Measurements from ENCODE around the gene RPL36.
"Not testable (repeated sequence)": the region's sequence is repeated elsewhere in the genome, so short reads cannot be mapped to it uniquely, and the experiment has no call there.

The RPL36 gene

DNA sequence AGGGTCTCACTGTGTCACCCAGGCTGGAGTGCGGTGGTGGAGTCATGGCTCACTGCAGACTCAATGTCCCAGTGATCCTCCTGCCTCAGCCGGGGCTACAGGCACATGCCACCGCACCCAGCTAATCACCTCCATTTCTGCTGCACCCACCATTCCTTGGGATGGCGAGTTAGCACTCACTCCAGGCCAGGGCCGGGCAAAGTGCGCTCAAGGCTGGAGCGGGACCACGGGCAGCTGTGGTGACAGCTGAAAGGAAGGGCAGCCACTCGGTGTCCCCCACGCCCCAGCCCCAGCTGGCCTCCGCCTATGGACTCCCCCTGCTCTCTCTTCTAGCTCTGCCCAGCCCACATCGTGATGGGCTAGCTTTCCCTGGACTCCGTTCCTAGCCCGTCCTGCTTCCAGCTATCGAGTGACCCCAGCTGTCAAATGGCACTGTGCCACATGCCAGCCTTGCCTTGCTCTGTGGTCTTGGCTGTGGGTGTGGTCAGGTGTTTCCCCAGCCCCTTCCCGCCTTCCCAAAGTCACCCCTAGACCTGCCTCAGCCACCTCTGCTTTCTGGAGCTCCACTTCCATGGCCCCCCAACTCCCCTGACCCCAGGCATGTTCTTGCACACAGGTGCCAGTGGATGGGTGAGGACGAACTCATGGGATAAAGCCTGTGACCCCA, 13.9 kb upstream of the RPL36 start:
- no peak for DNase-seq

DNA sequence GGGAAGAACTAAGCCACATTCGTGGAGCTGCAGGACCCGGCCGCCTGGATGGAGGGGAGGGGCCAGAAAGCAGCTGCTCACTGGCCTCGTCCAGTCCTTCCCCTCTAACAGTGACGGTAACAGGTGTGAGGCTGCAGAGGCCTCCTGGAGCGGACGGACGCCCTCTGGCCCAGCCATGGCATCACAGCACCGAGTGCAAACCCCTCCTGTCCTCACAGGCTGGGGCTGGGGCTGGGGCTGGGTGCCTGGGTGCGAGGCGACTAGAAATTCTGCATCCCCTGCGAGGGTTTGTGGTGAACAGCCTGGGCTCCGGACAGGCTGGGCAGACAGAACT, 13.4 kb upstream of the RPL36 start:
- no peak for DNase-seq

DNA sequence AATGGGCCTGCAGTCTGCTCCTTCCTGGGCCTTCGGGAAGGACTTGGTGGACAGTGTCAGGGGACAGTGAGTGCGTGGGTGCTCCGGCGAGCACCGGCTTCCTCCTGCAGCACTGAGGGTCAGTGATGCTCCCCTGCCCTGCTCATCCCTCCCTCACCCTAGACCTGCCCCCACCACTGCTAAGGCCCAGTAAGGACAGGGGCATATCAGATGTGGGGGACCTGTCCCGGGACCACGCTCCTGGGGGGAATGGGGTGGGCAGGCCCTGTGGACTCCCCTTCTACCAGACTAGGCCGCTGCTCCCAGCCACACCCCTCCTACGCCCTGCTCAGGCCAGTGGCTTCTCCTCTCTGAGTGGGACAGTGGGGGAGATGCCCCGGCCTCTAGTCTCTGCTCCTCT, 13.0 kb upstream of the RPL36 start:
- DNase-seq, result no peak

DNA sequence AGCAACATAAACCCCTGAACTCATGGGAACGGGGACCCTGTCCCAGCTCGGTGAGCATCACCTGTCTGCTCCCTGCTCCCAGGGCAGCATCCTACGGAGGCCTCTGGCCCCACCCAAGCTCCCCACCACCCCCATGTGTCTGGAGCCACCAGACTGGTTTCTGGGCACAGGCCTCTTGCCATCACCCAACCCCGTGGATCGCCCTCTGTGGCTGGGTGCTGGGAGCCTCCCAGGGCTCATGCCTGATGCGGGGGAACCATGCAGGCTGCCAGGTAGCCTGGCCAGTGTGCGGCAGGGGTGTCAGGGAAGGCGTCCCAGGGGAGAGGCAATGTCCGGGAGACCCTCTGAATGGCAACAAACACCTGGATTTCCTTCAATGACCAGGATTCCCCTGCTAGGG, 12.5 kb upstream of the RPL36 start:
- no peak for DNase-seq

DNA sequence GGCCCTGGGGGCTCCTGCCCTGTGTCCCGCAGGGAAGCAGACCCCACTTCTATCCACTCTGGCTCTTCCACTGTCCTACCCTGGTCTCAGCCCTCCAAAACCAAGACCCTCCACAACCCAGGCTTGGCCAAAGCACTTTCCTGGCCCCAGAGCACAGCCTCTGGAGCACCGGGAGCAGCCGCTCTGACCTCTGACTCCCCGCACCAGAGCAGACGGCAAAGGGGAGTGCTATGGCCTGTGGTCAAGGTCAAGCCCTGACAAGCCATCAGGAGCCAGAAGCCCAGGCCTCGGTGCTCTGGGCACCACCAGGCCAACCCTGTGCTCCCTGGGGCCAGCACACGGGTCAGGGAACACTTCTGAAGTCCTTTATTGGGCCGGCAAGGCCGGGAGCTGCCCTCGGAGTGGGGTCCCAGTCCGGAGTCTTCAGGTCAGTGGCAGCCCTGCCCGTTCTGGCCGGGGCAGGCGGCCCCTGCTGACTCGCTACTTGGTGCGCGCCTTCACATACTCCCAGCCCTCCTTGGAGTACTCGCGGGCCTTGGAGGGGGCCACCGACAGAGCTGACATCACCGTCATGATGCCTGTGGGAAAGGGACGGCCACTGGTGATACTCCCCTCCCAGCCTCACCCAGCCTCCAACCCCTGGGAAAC, 11.9 kb upstream of the RPL36 start:
- no peak for DNase-seq

DNA sequence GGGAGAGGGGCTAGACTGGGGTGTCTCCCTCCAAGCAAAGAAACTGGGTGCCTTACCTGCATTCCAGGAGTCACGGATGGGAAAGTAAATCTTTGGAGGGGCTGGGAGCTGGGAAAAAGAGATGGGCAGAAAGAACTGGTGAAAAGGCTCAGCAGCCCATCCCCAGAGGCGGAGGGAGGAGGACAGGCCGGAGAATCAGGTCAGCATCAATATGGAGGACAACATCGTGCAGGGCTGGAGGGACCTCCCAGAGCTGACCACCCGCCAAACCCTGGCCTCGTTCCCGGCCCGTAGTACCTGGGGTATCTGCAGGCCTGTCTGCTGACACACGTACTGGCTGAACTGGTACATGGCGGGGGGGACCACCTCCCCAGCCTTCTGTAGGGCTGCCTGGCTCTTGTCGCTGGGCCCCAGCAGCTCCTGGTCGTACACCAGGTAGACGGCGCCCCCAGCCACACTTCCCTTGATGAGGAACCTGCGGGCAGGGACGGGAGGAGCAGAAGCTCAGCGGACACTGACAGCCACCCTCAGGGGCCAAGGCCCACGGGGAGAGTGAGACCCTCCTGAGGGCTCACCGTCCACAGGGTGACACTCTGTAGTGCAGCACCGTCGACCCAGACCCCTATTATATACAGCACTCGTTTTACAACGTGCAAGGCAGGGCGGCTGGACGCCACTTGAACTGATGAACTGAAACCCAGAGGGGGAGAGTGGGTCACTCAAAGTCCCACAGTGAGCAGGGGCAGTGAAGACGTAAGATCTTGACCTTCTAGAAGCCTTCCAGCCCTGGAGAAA, 10.6 kb upstream of the RPL36 start:
- no peak for DNase-seq

DNA sequence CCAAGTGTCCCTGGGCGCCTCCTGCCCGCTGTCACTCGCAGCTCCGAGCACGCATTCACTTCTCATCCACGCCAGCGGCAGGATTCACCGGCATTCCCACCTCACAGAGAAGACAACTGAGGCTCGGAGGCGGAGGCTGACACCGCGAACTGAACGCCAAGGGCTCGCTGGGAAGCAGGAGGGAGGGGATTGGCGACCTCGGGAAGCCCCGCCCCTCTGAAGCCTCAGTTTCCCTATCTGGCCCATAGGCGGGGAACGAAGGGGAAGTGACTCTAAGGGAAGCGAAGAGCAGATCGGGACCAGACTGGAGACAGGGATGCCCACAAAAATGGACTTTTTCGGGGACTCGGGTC, 10.0 kb upstream of the RPL36 start:
- peak; percentile 60 for DNase-seq

DNA sequence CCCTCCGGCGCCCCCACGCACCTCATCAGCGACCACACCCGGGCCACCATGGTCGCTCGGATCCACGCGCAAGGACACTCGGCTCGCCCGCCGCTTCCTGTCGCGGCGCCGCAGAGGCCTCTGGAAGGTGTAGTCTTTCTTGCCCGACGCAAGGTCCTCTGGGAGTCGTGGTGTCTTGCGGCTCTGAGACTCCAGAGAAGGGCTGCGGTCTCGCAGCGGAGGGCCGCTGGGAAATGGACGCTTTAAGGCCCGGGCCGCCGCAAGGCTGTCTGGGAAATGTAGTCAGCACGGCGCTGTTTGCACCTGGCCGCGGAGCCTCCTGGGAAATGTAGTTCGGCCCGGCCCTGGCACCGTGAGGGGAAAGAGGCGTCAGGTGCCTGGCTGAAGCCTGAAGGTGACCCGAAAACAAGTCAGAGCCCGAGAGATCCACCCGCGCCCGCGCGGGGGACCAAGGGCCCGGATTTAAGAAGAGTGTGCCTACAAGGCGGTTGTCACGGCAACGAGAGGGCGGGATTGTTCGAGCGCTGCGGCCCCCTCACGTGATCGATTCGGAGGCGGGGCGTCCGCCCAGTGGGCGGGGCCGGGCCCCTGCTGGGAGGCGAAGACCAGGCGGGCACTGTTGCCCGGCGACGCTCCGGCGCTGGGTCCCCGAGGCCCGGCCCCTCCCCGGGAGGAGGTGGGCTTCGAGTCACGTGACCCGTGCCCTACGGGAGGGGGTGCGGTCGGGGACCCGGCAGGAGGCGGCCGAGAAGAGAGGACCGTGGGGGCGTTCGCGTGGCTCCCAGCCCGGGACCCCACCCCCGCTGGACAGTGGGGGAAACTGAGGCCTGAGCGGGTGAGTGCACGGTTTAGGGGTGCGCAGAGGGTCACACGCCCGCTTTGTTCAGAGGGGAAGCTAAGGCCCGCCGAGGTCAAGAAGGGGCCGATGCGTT, 9.4 kb upstream of the RPL36 start, which contains the start of the genes HSD11B1L and MICOS13:
Gene HSD11B1L, plus strand, starts transcription at position 591 of the 932 bp plus-strand sequence. CDS start 3,806 bp downstream, outside the sequence.
Gene MICOS13, minus strand, starts transcription at position 80 of the 932 bp plus-strand sequence. Its CDS starts 30 bp downstream, at position 50.
- peak; percentile 99 for DNase-seq

DNA sequence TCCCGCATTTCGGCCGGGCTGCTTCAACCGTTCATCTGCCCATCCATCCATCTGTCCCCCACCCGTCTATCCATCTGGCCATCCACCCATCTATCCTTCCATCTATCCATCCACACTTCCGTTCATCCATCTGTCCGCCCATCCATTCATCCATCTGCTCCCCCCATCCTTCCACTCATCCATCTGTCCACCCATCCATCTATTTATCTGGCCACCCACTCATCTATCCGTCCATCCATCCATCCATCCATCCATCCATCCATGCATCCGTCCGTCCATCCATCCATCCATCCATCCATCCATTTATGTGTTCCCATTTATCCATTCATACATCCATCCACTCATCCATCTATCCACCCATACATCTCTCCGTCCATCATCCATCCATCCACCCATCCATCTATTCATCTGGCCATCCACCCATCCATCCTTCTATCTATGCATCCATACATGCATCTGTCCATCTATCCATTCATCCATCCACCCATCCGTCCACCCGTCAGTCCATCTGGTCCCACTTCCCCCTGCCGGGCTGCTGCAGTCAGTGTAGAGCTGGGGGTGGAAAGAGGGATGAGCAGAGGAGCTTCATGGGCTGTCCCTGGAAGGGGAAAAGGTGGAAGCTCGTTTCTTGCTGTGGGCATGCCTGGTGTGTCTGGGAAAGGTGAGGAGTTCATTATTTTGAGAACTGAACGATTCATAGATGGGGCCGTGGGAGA, 8.5 kb upstream of the RPL36 start:
- peak; percentile 53 for DNase-seq

DNA sequence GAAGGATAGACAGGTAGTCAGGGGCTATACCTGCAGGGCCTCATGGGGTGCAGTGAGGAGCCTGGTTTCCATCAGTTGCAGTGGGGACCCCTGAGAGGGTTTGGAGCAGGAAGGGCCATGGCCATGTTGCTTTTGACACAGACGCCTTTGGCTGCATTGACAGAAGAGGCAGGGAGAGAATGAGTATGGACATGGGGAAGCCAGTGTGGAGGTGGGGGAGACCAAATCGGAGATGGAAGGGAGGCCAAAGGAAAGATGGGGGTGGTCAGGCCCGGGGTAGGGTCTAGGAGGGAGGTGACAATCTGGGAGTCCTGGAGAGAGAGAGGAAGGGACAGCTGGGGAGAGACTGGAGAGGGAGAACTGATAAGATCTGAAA, 8.0 kb upstream of the RPL36 start:
- no peak for DNase-seq

DNA sequence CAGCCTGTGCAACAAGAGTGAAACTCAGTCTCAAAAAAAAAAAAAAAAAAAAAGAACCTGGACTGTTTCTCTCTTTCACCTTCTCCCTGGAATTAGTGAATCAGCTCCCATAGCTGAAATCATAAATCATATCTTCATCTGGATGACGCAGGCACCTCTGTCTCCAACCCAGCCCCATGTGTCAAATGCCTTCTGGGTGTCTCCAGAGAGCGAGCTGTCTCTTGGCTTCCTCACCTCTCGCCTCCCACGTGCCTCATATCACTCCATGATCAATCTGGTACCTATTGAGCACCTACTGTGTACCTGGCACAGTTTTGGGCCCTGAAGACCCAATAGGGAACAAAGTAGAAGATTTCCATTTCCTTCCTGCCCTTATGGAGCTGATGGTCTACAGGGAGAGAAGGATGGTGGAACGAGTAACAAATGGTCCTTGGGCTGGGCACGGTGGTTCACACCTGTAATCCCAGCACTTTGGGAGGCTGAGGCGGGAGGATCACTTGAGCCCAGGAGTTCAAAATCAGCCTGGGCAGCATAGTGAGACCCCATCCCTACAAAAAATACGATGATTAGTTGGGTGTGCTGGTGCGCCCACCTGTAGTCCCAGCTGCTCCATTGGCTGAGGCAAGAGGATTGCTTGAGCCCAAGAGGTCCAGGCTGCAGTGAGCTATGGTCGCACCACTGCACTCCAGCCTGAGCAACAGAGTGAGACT, 6.8 kb upstream of the RPL36 start:
- DNase-seq, result no peak

DNA sequence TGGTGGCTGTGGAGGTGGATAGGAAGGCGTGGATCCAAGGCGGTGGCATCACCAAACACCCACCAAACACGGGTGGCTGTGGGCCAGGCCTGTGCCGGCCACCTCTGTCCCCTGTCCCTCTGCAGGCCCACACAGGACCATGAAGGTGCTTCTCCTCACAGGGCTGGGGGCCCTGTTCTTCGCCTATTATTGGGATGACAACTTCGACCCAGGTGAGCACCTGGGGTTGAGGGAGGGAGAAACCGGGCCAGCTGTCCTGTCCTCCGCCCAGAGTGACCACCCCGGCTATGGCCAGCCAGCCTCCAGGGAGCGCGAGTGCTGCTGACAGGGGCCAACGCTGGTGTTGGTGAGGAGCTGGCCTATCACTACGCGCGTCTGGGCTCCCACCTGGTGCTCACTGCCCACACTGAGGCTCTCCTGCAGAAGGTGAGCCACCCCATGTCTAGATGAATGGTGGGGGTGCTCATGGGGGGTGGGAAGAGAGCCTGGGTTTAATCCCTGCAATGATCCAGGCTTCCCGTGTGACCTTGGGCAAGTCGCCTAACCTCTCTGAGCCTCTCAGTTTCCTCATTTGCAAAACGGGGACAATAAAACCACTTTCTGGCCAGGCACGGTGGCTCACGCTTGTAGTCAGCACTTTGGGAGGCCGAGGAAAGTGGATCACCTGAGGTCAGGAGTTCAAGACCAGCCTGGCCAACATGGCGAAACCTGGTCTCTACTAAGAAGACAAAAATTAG, 5.2 kb upstream of the RPL36 start:
- no peak for DNase-seq

DNA sequence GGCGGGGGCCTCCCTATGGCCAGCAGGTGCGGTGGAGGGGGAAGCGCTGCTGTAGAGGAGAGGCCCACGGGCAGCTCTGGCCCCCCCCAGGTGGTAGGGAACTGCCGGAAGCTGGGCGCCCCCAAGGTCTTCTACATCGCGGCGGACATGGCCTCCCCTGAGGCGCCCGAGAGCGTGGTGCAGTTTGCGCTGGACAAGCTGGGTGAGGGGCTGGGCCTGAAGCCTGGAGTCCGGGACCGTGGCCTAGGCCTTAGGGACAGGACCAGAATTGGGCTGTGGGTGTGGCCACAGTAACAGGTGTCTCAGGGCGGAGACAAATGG, 3.8 kb upstream of the RPL36 start:
- DNase-seq, result no peak

DNA sequence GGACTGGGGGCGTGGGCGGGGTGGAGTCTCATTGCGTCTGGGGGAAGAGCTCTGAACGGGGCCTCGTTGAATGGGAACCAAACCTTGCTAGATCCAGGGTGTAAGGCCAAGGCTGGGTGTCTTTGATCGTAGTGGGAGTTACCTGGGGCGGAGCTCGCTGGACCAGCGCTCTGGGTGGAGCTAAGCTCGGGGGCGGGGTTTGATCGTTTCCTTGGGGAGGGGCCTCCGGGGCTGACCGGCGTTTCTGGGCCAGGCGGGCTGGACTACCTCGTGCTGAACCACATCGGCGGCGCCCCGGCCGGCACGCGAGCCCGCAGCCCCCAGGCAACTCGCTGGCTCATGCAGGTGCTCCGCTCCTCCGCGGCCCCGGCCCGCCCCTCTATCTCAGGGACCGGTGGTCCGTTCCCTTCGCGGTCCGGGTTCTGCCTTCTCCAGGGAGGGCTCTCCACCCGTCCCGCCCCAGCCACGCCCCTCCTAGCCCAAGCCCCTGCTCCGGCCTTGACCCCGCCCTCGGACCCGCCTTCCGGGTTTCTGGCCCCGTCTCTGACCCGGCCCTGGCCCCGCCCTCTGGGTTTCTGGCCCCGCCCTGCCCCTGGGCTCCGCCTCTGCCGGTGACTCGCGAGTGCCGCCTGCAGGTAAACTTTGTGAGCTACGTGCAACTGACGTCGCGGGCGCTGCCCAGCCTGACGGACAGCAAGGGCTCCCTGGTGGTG, 3.3 kb upstream of the RPL36 start:
- no peak for DNase-seq

DNA sequence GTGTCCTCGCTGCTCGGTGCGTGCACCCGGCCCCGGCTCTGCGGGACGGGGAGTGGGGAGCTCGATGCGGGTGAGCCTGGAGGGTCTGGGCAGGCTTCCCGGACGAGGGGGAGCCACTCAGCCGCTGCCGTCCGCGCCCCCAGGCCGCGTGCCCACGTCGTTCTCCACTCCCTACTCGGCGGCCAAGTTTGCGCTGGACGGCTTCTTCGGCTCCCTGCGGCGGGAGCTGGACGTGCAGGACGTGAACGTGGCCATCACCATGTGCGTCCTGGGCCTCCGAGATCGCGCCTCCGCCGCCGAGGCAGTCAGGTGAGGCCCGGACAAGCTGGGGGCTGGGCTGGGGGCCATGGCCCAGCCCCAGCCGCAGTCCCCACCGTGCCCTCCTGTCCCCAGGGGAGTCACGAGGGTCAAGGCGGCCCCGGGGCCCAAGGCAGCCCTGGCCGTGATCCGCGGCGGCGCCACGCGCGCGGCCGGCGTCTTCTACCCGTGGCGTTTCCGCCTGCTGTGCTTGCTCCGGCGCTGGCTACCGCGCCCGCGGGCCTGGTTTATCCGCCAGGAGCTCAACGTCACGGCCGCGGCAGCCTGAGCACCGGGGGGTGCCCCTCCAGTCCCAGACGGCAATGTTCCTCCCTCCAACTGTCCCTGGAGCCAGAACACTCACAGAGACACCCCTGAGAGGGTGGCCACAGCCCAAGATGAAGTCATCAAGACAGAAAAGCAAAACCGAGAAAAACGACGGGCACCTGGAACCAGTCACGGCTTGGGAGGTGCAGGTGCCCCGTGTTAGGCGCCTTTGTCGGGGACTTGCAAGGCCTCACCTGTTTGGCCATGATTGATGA, 2.5 kb upstream of the RPL36 start:
- no peak for DNase-seq

DNA sequence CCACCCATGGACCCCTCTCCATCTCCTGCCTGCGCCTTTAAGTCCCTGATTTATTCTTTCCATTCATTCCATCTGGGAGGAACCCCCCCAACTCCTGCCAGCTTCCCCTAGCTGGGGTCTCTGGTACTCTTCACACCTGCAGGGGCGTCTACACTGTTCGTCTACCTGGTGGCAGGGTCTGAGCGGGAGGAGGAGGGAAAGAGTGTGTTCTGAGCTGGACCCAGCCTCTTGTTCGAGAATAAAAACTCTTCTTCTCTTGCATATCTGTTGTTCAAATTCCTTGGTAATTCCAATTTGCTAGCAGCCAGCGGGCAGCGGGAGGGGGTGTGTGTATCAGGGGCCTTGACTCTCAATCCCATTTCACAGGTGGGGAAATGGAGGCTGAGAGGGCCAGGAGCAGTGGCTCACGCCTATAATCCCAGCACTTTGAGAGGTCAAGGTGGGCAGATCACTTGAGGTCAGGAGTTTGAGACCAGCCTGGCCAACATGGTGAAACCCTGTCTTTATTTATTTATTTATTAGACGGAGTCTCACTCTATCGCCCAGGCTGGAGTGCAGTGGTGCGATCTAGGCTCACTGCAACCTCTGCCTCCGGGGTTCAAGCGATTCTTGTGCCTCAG, 1.7 kb upstream of the RPL36 start:
- not testable (repeated sequence) for DNase-seq

DNA sequence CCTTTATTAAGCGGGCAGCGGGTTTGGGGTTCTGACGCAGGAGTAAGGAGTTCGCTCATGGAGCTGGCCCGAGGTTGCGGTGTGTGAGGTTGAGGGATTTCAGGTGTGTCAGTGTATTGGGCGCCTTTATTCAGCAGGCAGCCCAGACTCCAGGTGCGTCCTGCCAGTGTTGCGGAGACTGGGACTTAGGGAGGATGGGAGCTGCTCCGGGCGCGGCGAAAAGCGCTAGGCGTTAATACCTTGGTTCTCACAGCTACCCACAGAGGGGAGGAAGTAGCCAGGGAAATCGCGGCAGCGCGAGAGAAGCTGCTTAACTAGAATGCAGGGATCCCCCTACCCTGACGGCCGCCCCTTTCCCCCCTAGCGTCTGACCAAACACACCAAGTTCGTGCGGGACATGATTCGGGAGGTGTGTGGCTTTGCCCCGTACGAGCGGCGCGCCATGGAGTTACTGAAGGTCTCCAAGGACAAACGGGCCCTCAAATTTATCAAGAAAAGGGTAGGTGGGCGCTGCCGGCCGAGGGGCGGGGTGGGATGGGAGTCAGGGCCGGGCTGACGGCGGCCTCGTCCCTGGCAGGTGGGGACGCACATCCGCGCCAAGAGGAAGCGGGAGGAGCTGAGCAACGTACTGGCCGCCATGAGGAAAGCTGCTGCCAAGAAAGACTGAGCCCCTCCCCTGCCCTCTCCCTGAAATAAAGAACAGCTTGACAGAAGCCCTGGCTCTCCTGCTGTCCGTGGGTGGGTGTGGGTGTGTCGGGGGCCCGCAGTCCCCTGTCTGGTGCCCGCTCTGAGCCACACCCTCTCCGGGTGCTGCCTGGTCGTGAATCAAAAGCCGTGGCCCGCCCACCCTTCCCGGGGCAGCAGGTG, 1.1 kb downstream of the RPL36 start:
- DNase-seq, result peak; percentile 53
